Calu3 (cell line): Measurements from ENCODE around the gene KRT85. TPM values are rescaled to one million over a fixed set of nuclear protein-coding genes. Genes with fewer than 3 reads are reported as not detected.

Experiments
- BruUV-seq: library from RNA; stranded (reverse); fragments of 400-500 nt; replicated peaks from 2 replicates; lab custom pipeline; 2021; lab: Mats Ljungman, UMichigan
- CTCF ChIA-PET: fragments of 300-600 bp; sonication (Branson Sonifier 250); formaldehyde crosslinking; loops from one replicate; lab custom pipeline; 2022; ENCODE audit warnings: antibody characterized with exemption; lab: Charles Lee
- DNase-seq: peaks from one replicate; pipeline ENCODE4 v3.0.0; 2022
- H3K27ac Mint-ChIP-seq: one replicate; pipeline ENCODE4 v1.8.0; 2022; ENCODE audit warnings: mixed read lengths; ENCODE audit not compliant: unreplicated experiment
- H3K27me3 Mint-ChIP-seq: one replicate; pipeline ENCODE4 v1.8.0; 2022; ENCODE audit warnings: mixed read lengths; ENCODE audit not compliant: unreplicated experiment
- H3K36me3 Mint-ChIP-seq: one replicate; pipeline ENCODE4 v1.8.0; 2022; ENCODE audit warnings: mild to moderate bottlenecking, moderate library complexity, mixed read lengths; ENCODE audit not compliant: insufficient read depth, unreplicated experiment
- H3K4me1 Mint-ChIP-seq: one replicate; pipeline ENCODE4 v1.8.0; 2022; ENCODE audit warnings: mild to moderate bottlenecking, low read depth, mixed read lengths; ENCODE audit not compliant: unreplicated experiment
- H3K4me3 Mint-ChIP-seq: one replicate; pipeline ENCODE4 v1.8.0; 2022; ENCODE audit warnings: mild to moderate bottlenecking, low read depth, moderate library complexity, mixed read lengths; ENCODE audit not compliant: unreplicated experiment
- H3K9me3 Mint-ChIP-seq: one replicate; pipeline ENCODE4 v1.8.0; 2022; ENCODE audit warnings: low read depth, mixed read lengths; ENCODE audit not compliant: unreplicated experiment
- CTCF ChIP-seq: fragments of 200-600 bp; IDR thresholded peaks from one replicate; pipeline ENCODE4 v1.8.0; 2022; ENCODE audit warnings: antibody characterized with exemption; ENCODE audit not compliant: unreplicated experiment
- intact Hi-C: fragments of 100-400 bp; cut with micrococcal nuclease; formaldehyde crosslinking; loops from one replicate; pipeline ENCODE4 v1.10.0; 2022; ENCODE audit not compliant: unreplicated experiment
- total RNA-seq: library from RNA; stranded (reverse); gene quantifications from 2 replicates; pipeline ENCODE4 v1.2.3, GENCODE V29; 2022

The KRT85 gene
- total RNA-seq, 1 experiment from 2014 or later = not detected

DNA sequence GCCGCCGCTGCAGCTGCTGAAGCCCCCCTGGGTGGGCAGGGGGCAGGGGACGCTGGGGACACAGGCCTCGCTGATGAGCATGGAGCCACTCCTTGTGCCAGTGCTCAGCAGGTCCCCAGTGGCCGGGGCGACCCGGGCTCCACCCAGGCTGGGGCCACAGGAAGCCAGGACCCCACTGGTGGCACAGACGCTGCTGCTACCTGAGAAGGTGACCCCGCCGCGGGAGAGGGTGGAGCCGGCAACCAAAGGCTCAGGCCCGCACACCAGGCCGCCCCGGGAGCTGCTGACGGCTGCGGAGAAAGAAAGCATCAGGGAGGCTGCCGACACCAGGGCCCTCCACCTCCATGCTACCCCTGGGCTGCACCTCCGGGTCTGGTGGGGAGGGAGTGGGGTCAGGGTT lies 10.8 kb upstream of the KRT85 start:
- peaks cover 36% of the 10 kb centered on the region for H3K27me3 Mint-ChIP-seq
- CTCF ChIA-PET = no interaction called here
- H3K27ac Mint-ChIP-seq = no peak overlapping the region
- no peaks in the 10 kb centered on the region for H3K36me3 Mint-ChIP-seq
- no peaks in the 10 kb centered on the region for H3K4me1 Mint-ChIP-seq
- intact Hi-C loops = loop anchor here (10.0 kb wide), 2 partner anchors 207 to 607 kb away; no protein-coding TSS in a partner anchor
- DNase-seq = no peak
- no peaks in the 10 kb centered on the region for H3K9me3 Mint-ChIP-seq
- BruUV-seq = no TSS peak
- TF ChIP-seq CTCF = no peak
- H3K4me3 Mint-ChIP-seq = no peak overlapping the region

DNA sequence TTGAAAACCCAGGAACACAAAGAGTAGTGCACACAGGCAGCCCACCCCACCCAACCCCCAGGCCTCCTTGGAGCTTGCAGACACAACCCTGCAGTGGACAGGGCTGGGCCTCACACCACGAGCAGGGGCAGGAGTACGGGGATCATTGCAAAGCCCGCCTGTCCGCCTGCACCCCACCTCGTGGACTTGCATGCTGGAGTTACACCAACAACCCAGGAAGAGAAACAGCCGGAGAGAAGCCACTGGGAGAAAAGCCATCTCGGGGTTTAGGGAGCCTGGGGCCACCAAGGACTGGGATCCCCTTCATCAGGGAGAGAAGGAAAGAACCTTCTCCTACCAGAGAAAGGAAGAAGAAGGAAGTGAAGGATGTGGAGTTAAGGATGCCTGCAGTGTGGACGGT lies 10.0 kb upstream of the KRT85 start:
- no peak for DNase-seq
- no peak for TF ChIP-seq CTCF
- no TSS peak for BruUV-seq

GRCh38 chr12:52372216-52373154 lies 5.2 kb upstream of the KRT85 start:
- no peak overlapping the region for H3K4me3 Mint-ChIP-seq
- H3K36me3 Mint-ChIP-seq = no peaks in the 10 kb centered on the region
- intact Hi-C loops = loop anchor here (1.0 to 10.0 kb wide), 4 partner anchors 162 to 612 kb away; no protein-coding TSS in a partner anchor
- no peak overlapping the region for H3K27ac Mint-ChIP-seq
- peak; percentile 77 for DNase-seq
- peaks cover 14% of the 10 kb centered on the region for H3K4me1 Mint-ChIP-seq
- peak; percentile 52 for TF ChIP-seq CTCF
- CTCF ChIA-PET = interaction anchor here (0.6 to 2.1 kb wide), 7 partner anchors 28 to 608 kb away, joined by 3 to 22 read pairs (median 5); no protein-coding TSS in a partner anchor
- BruUV-seq = no TSS peak
- H3K27me3 Mint-ChIP-seq = peaks cover 11% of the 10 kb centered on the region
- H3K9me3 Mint-ChIP-seq = no peaks in the 10 kb centered on the region

More for the DNA sequence above, 10.0 kb upstream of the KRT85 start:
- Mint-ChIP-seq H3K27ac (no peak overlapping the region), H3K9me3 (no peaks in the 10 kb centered on the region), H3K27me3 (peaks cover 30% of the 10 kb centered on the region), H3K4me3 (no peak overlapping the region), H3K36me3 (no peaks in the 10 kb centered on the region), H3K4me1 (no peaks in the 10 kb centered on the region)
- intact Hi-C loops = loop anchor here (10.0 kb wide), 2 partner anchors 208 to 608 kb away; no protein-coding TSS in a partner anchor
- CTCF ChIA-PET = no interaction called here

DNA sequence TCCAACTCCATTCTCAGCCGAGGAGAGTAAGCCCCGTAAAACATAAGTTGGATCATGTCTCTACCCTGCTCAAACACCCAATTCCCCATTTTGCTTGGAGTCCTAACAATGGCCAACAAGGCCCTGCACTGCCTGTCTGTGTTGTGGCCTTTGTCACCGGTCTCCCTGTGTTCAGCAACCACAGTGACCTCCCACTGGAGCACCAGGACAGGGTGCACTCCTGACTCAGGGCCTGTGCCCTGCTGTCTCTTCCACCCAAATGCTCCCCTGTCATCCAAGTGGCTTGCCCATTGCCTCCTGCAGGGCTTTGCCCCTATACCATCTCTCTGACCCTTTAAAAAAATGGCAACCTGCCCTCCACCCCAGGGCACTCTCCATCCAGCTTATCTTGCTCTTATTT lies 4.4 kb upstream of the KRT85 start:
- Mint-ChIP-seq H3K4me3 (no peak overlapping the region), H3K36me3 (no peaks in the 10 kb centered on the region), H3K27me3 (peaks cover 3% of the 10 kb centered on the region), H3K9me3 (no peaks in the 10 kb centered on the region), H3K4me1 (peaks cover 14% of the 10 kb centered on the region), H3K27ac (no peak overlapping the region)
- TF ChIP-seq CTCF = no peak
- CTCF ChIA-PET = no interaction called here
- no peak for DNase-seq
- intact Hi-C loops = loop anchor here (1.0 to 10.0 kb wide), 4 partner anchors 163 to 613 kb away; no protein-coding TSS in a partner anchor
- BruUV-seq = no TSS peak
